H1 (cell line): ENCODE results near the gene SLX4. TPM values are rescaled to one million over a fixed set of nuclear protein-coding genes. Genes with fewer than 3 reads are reported as not detected.
A peak's percentile ranks its signal among the peaks of the same experiment; 100 is the strongest.

Experiments
- CTCF ChIA-PET: fragments of 300-600 bp; sonication (Branson Sonifier 250); formaldehyde crosslinking; loops from one replicate; lab custom pipeline; 2021; ENCODE audit not compliant: partially characterized antibody; lab: Charles Lee
- POLR2A ChIA-PET: fragments of 300-600 bp; sonication (Branson Sonifier 250); formaldehyde crosslinking; loops from one replicate; lab custom pipeline; 2021; ENCODE audit warnings: inconsistent platforms; ENCODE audit not compliant: partially characterized antibody; lab: Charles Lee
- DNase-seq, 2 experiments: peaks; one replicate each; pipeline versions ENCODE4 v3.0.0 to v3.0.0-alpha.2; 2010 to 2022; ENCODE audit warnings: low spot score in 2 of 2, low read depth in 1 of 2, mixed read lengths in 1 of 2
- FAIRE-seq: peaks from 2 replicates; lab custom pipeline; 2011; peaks lifted over from hg19 to GRCh38; lab: Jason Lieb, UNC
- H2AFZ ChIP-seq: 2 replicates; pipeline ENCODE4 v1.8.1; 2012; ENCODE audit warnings: low read length, inconsistent platforms
- H2AK5ac ChIP-seq: 2 replicates; pipeline ENCODE4 v1.6.1; 2013; ENCODE audit warnings: low read depth, low read length
- H2BK120ac ChIP-seq: replicated peaks from 2 replicates; pipeline ENCODE3; 2013; ENCODE audit warnings: low read depth, low read length, inconsistent platforms
- H2BK12ac ChIP-seq: 2 replicates; pipeline ENCODE4 v1.6.1; 2013; ENCODE audit warnings: low read depth, low read length
- H2BK15ac ChIP-seq: 2 replicates; pipeline ENCODE4 v1.6.1; 2013; ENCODE audit warnings: low read length
- H2BK20ac ChIP-seq: 2 replicates; pipeline ENCODE4 v1.6.1; 2013; ENCODE audit warnings: low read length
- H2BK5ac ChIP-seq: 2 replicates; pipeline ENCODE4 v1.6.1; 2013; ENCODE audit warnings: low read depth, low read length
- H3K14ac ChIP-seq: 2 replicates; pipeline ENCODE4 v1.6.1; 2013; ENCODE audit warnings: inconsistent platforms; ENCODE audit not compliant: insufficient read length
- H3K18ac ChIP-seq: 2 replicates; pipeline ENCODE4 v1.6.1; 2013; ENCODE audit warnings: low read length; ENCODE audit errors: extremely low read depth
- H3K23ac ChIP-seq: 2 replicates; pipeline ENCODE4 v1.6.1; 2013; ENCODE audit warnings: inconsistent platforms; ENCODE audit not compliant: insufficient read length
- H3K23me2 ChIP-seq: 2 replicates; pipeline ENCODE4 v1.6.1; 2013; ENCODE audit warnings: low read depth, low read length
- H3K27ac ChIP-seq: 2 replicates; pipeline ENCODE4 v1.6.1; 2011; ENCODE audit warnings: low read depth, low read length, inconsistent platforms
- H3K27me3 ChIP-seq, 4 experiments: replicated peaks in 1 of 4; 1 replicate in 1 of 4; 2 replicates in 3 of 4; pipeline versions ENCODE4 v1.6.1 to v1.8.1; 2011 to 2013; ENCODE audit warnings: low read length in 3 of 4, mild to moderate bottlenecking in 3 of 4, inconsistent platforms in 2 of 4, mixed read lengths in 2 of 4, moderate library complexity in 1 of 4; ENCODE audit not compliant: control insufficient read depth in 3 of 4, insufficient read depth in 3 of 4; ENCODE audit errors: extremely low read depth in 1 of 4
- H3K36me3 ChIP-seq, 4 experiments: 2 replicates each; pipeline versions ENCODE4 v1.6.1 to v1.8.1; 2011 to 2013; ENCODE audit warnings: mild to moderate bottlenecking in 4 of 4, low read length in 3 of 4, moderate library complexity in 2 of 4, control low read depth in 1 of 4, inconsistent platforms in 1 of 4; ENCODE audit not compliant: insufficient read depth in 4 of 4, control insufficient read depth in 2 of 4
- H3K4ac ChIP-seq: replicated peaks from 2 replicates; pipeline ENCODE3; 2013; ENCODE audit warnings: low read length, low read depth, mixed read lengths, inconsistent platforms; ENCODE audit not compliant: insufficient read length
- H3K4me1 ChIP-seq, 4 experiments: replicated peaks in 1 of 4; 1 replicate in 1 of 4; 2 replicates in 3 of 4; pipeline versions ENCODE4 v1.6.1 to v1.8.1; 2011 to 2013; ENCODE audit warnings: low read length in 3 of 4, inconsistent platforms in 2 of 4, mixed read lengths in 1 of 4; ENCODE audit not compliant: insufficient read depth in 4 of 4, control insufficient read depth in 3 of 4
- H3K4me2 ChIP-seq, 2 experiments: 2 replicates each; pipeline versions ENCODE4 v1.6.1 to v1.8.1; 2011 to 2013; ENCODE audit warnings: low read depth in 2 of 2, low read length in 2 of 2, control low read depth in 1 of 2, inconsistent platforms in 1 of 2, mild to moderate bottlenecking in 1 of 2; ENCODE audit not compliant: insufficient read depth in 1 of 2
- H3K4me3 ChIP-seq, 4 experiments: fragments of 200-600, 300-600 bp in 1 of 4; sonication (generic), shearing (Covaris generic), sonication (Bioruptor Twin) in 1 of 4; 2 replicates each; pipeline versions ENCODE4 v1.5.1 to v1.8.1; 2011 to 2016; ENCODE audit warnings: low read length in 4 of 4, low read depth in 3 of 4, control low read depth in 2 of 4, inconsistent platforms in 2 of 4, mild to moderate bottlenecking in 2 of 4, mixed read lengths in 1 of 4, moderate library complexity in 1 of 4; ENCODE audit not compliant: insufficient read depth in 2 of 4; ENCODE audit errors: extremely low read depth in 1 of 4
- H3K56ac ChIP-seq: replicated peaks from 2 replicates; pipeline ENCODE3; 2013; ENCODE audit warnings: low read depth, mild to moderate bottlenecking, mixed read lengths, low read length, inconsistent platforms; ENCODE audit not compliant: insufficient read length
- H3K79me1 ChIP-seq: 2 replicates; pipeline ENCODE4 v1.6.1; 2013; ENCODE audit warnings: low read depth, low read length, control low read depth
- H3K79me2 ChIP-seq, 2 experiments: 2 replicates each; pipeline versions ENCODE4 v1.6.1 to v1.8.1; 2012 to 2013; ENCODE audit warnings: low read length in 2 of 2, mild to moderate bottlenecking in 2 of 2, inconsistent platforms in 1 of 2; ENCODE audit not compliant: insufficient read depth in 2 of 2, control insufficient read depth in 1 of 2
- H3K9ac ChIP-seq, 4 experiments: replicated peaks in 1 of 4; 1 replicate in 1 of 4; 2 replicates in 3 of 4; pipeline versions ENCODE4 v1.6.1 to v1.8.1; 2011 to 2013; ENCODE audit warnings: low read depth in 3 of 4, low read length in 3 of 4, control low read depth in 2 of 4, mild to moderate bottlenecking in 2 of 4, moderate library complexity in 2 of 4, inconsistent platforms in 1 of 4; ENCODE audit errors: extremely low read depth in 1 of 4
- H3K9me3 ChIP-seq, 2 experiments: 2 replicates each; pipeline versions ENCODE4 v1.6.1 to v1.8.1; 2012 to 2013; ENCODE audit warnings: mild to moderate bottlenecking in 2 of 2, moderate library complexity in 2 of 2, control low read depth in 1 of 2, inconsistent platforms in 1 of 2, low read depth in 1 of 2, low read length in 1 of 2, mixed read lengths in 1 of 2; ENCODE audit not compliant: insufficient read depth in 2 of 2
- H4K20me1 ChIP-seq, 2 experiments: replicated peaks in 1 of 2; 2 replicates each; pipeline versions ENCODE3 to v1.8.1; 2011 to 2013; ENCODE audit warnings: inconsistent platforms in 2 of 2, low read length in 2 of 2, mild to moderate bottlenecking in 1 of 2; ENCODE audit not compliant: insufficient read depth in 2 of 2, control insufficient read depth in 1 of 2
- H4K5ac ChIP-seq: 2 replicates; pipeline ENCODE4 v1.6.1; 2013; ENCODE audit warnings: low read length, low read depth, mixed read lengths, inconsistent platforms; ENCODE audit not compliant: insufficient read length
- H4K8ac ChIP-seq: 2 replicates; pipeline ENCODE4 v1.8.0; 2013; ENCODE audit warnings: mild to moderate bottlenecking, moderate library complexity, low read length, inconsistent platforms; ENCODE audit not compliant: insufficient read depth; ENCODE audit errors: extremely low read depth
- H4K91ac ChIP-seq: replicated peaks from 2 replicates; pipeline ENCODE3; 2013; ENCODE audit warnings: low read length, mixed read lengths, inconsistent platforms; ENCODE audit not compliant: insufficient read length
- ASH2L ChIP-seq: fragments of 200-600, 300-600 bp; sonication (generic); IDR thresholded peaks from one replicate; pipeline ENCODE4 v1.7.1; 2017; ENCODE audit warnings: low read length
- BRCA1 ChIP-seq: IDR thresholded peaks from 2 replicates; pipeline ENCODE4 v1.6.1; 2012; ENCODE audit warnings: low read depth, low read length, improper control_type of control experiment
- CREB1 ChIP-seq: IDR thresholded peaks from 2 replicates; pipeline ENCODE4 v1.6.1; 2012; ENCODE audit warnings: inconsistent platforms
- EP300 ChIP-seq, 2 experiments: IDR thresholded peaks; 1 replicate in 1 of 2; 2 replicates in 1 of 2; pipeline ENCODE4 v1.6.1; 2011 to 2012; ENCODE audit warnings: low read depth in 2 of 2, low read length in 2 of 2, mild to moderate bottlenecking in 2 of 2, borderline replicate concordance in 1 of 2, inconsistent platforms in 1 of 2, moderate library complexity in 1 of 2
- EZH2 ChIP-seq: fragments of 200-600 bp; sonication (generic); IDR thresholded peaks from 2 replicates; pipeline ENCODE4 v1.7.1; 2012; ENCODE audit warnings: low read depth, mild to moderate bottlenecking, moderate library complexity, low read length, inconsistent platforms; ENCODE audit not compliant: severe bottlenecking
- HDAC2 ChIP-seq, 2 experiments: fragments of 300-600 bp in 1 of 2; sonication (generic) in 1 of 2; IDR thresholded peaks; 2 replicates each; pipeline ENCODE4 v1.6.1; 2011 to 2012; ENCODE audit warnings: low read depth in 2 of 2, low read length in 2 of 2, mild to moderate bottlenecking in 2 of 2, moderate library complexity in 2 of 2, borderline replicate concordance in 1 of 2, inconsistent platforms in 1 of 2
- KDM4A ChIP-seq: IDR thresholded peaks from one replicate; pipeline ENCODE4 v1.7.1; 2012; ENCODE audit warnings: low read depth, mild to moderate bottlenecking, moderate library complexity, low read length, inconsistent platforms; ENCODE audit not compliant: severe bottlenecking
- NANOG ChIP-seq: IDR thresholded peaks from 2 replicates; pipeline ENCODE4 v1.6.1; 2011; ENCODE audit warnings: low read length, low read depth, mild to moderate bottlenecking, inconsistent platforms; ENCODE audit not compliant: insufficient read depth, poor library complexity, severe bottlenecking
- NRF1 ChIP-seq: IDR thresholded peaks from 2 replicates; pipeline ENCODE4 v1.6.1; 2011; ENCODE audit warnings: mild to moderate bottlenecking, low read depth, low read length, improper control_type of control experiment
- POLR2A ChIP-seq, 2 experiments: IDR thresholded peaks; 1 replicate in 1 of 2; 2 replicates in 1 of 2; pipeline ENCODE4 v1.6.1; 2011; ENCODE audit warnings: low read depth in 2 of 2, low read length in 2 of 2, mild to moderate bottlenecking in 2 of 2; ENCODE audit errors: control extremely low read depth in 1 of 2
- SIX5 ChIP-seq: IDR thresholded peaks from 2 replicates; pipeline ENCODE4 v1.6.1; 2011; ENCODE audit warnings: mild to moderate bottlenecking, low read depth, low read length
- YY1 ChIP-seq: IDR thresholded peaks from 2 replicates; pipeline ENCODE4 v1.6.1; 2011; ENCODE audit warnings: low read depth, mild to moderate bottlenecking, low read length
- WGBS, 2 experiments: shearing (Covaris generic) in 1 of 2; methylation state at CpG; one replicate each; pipeline versions ENCODE4 v1.1.6 to v1.1.7; 2013 to 2015; ENCODE audit warnings: low lambda C conversion rate in 2 of 2, mixed read lengths in 2 of 2, inconsistent platforms in 1 of 2, low coverage in 1 of 2, missing lambda C conversion rate in 1 of 2; ENCODE audit not compliant: insufficient replicate concordance in 2 of 2, insufficient coverage in 1 of 2, insufficient read length in 1 of 2; ENCODE audit errors: extremely low coverage in 1 of 2, missing lambda C conversion rate in 1 of 2; 5-methylcytosine and 5-hydroxymethylcytosine counted together
- polyA plus RNA-seq, 7 experiments: library from polyadenylated mRNA; depleted of rRNA in 3 of 7; stranded (reverse) in 5 of 7; unstranded in 2 of 7; fragments of >200 nt in 5 of 7; fragments of 200-250 nt in 2 of 7; gene quantifications; 1 replicate in 5 of 7; 2 replicates in 1 of 7; 4 replicates in 1 of 7; pipeline versions ENCODE4 v1.2.1 to v1.2.3, GENCODE V29; 2011 to 2013; ENCODE audit warnings: missing spikeins in 2 of 7, mixed read lengths in 2 of 7
- total RNA-seq: library from RNA; stranded (reverse); fragmentation: NEBNext Ultra II Directional; extraction: Animal tissue kit (Norgen Biotek cat#: 25700); gene quantifications from 2 replicates; pipeline ENCODE4 v1.2.1, GENCODE V29; 2021

SLX4 gene
- total and polyA plus RNA-seq, 2 of the 8 experiments (the other 6 are each of a cell fraction or from before 2014, with no cell fraction given): 4.4 to 11.4 TPM

- Histone ChIP-seq H2BK120ac (peak overlapping the region; percentile 11), H2BK5ac (peak overlapping the region; percentile 35), H3K4me3 (no peak overlapping the region), H3K56ac (no peak overlapping the region), H4K20me1 (no peaks in the 10 kb centered on the region), H2BK20ac (no peak overlapping the region), H3K27me3 (no peaks in the 10 kb centered on the region), H3K27ac (no peak overlapping the region), H2BK15ac (peak overlapping the region; percentile 88; the same call in 1 of the 2 replicates), H2AK5ac (no peak overlapping the region), H3K79me2 (no peaks in the 10 kb centered on the region), H3K79me1 (peaks cover 2% of the 10 kb centered on the region), H4K5ac (no peak overlapping the region), H3K36me3 (no peaks in the 10 kb centered on the region), H2BK12ac (peak overlapping the region; percentile 85; the same call in 1 of the 2 replicates), H4K8ac (peak overlapping the region; percentile 19; the same call in 1 of the 2 replicates), H3K18ac (peak overlapping the region; percentile 66; the same call in 1 of the 2 replicates), H3K23ac (no peak overlapping the region), H3K23me2 (no peaks in the 10 kb centered on the region), H3K4me1 (peaks cover 14 to 30% (median 21%) of the 10 kb centered on the region in 4 experiments), H3K9ac (no peak overlapping the region), H3K4ac (no peak overlapping the region), H3K14ac (no peak overlapping the region), H4K91ac (peak overlapping the region; percentile 32), H2AFZ (no peak overlapping the region), H3K9me3 (no peaks in the 10 kb centered on the region), H3K4me2 (no peak overlapping the region)
- 90% methylated on average over 17 of the region's 17 CpGs; no CpG with 5 or more reads in 1 of the 2 experiments for WGBS, 2 experiments
- ChIA-PET CTCF (interaction anchor here (0.6 to 2.4 kb wide), 6 partner anchors 9 to 37 kb away, joined by 3 to 10 read pairs (median 4); no protein-coding TSS in a partner anchor), POLR2A (interaction anchor here (1.0 to 2.4 kb wide), 4 partner anchors 9 to 29 kb away, joined by 3 to 10 read pairs (median 4); partner anchors contain the start of genes DNASE1 and SLX4)
- peak in 1 of 2 experiments; percentile 46 for DNase-seq
- FAIRE-seq: no peak
- TF ChIP-seq ASH2L (no peak), EZH2 (no peak), POLR2A (IDR thresholded peaks at IDR 0.05; ENCODE audit: control extremely low read depth in 1 of 2, low read depth in 2 of 2, low read length in 2 of 2) (no peak), NANOG (no peak), CREB1 (no peak), SIX5 (no peak), HDAC2 (IDR thresholded peaks at IDR 0.05; ENCODE audit: borderline replicate concordance in 1 of 2, low read depth in 2 of 2, low read length in 2 of 2) (no peak), YY1 (no peak), EP300 (IDR thresholded peaks at IDR 0.05; ENCODE audit: borderline replicate concordance in 1 of 2, low read depth in 2 of 2, low read length in 2 of 2) (no peak), KDM4A (no peak), BRCA1 (no peak), NRF1 (no peak)
These were observed 29.5 kb upstream of the SLX4 start for GRCh38 chr16:3640632-3641501.
